CD14-positive monocyte (primary cell): ENCODE results near the gene PPP1CB. TPM values are rescaled to one million over a fixed set of nuclear protein-coding genes. Genes with fewer than 3 reads are reported as not detected.
A peak's percentile ranks its signal among the peaks of the same experiment; 100 is the strongest.

Experiments
- DNase-seq, 3 donors: peaks; one replicate each; pipeline ENCODE4 v3.0.0-alpha.2; 2011 to 2022
- H2AFZ ChIP-seq: 2 replicates; pipeline ENCODE4 v1.6.0; 2012; ENCODE audit warnings: mild to moderate bottlenecking, low read depth, low read length, inconsistent platforms; ENCODE audit not compliant: insufficient read depth, poor library complexity, severe bottlenecking
- H3K27ac ChIP-seq, 2 donors: 1 replicate in 1 of 2; 2 replicates in 1 of 2; pipeline ENCODE4 v1.5.1; 2012 to 2013; ENCODE audit warnings: low read length in 2 of 2, control low read depth in 1 of 2, inconsistent platforms in 1 of 2, low read depth in 1 of 2, mild to moderate bottlenecking in 1 of 2
- H3K27me3 ChIP-seq, 2 donors: one replicate each; pipeline versions ENCODE4 v1.6.0 to v1.6.1; 2011 to 2013; ENCODE audit warnings: low read length in 2 of 2; ENCODE audit not compliant: control insufficient read depth in 2 of 2, insufficient read depth in 2 of 2
- H3K36me3 ChIP-seq, 2 donors: replicated peaks in 1 of 2; 1 replicate in 1 of 2; 2 replicates in 1 of 2; pipeline versions ENCODE4 v1.5.1 to v1.6.1; 2012 to 2013; ENCODE audit warnings: low read length in 2 of 2, control low read depth in 1 of 2, inconsistent platforms in 1 of 2, mild to moderate bottlenecking in 1 of 2; ENCODE audit not compliant: insufficient read depth in 2 of 2, control insufficient read depth in 1 of 2
- H3K4me1 ChIP-seq, 2 donors: 1 replicate in 1 of 2; 2 replicates in 1 of 2; pipeline versions ENCODE4 v1.5.1 to v1.6.1; 2012 to 2013; ENCODE audit warnings: low read length in 2 of 2, control low read depth in 1 of 2, inconsistent platforms in 1 of 2, mild to moderate bottlenecking in 1 of 2, moderate library complexity in 1 of 2; ENCODE audit not compliant: insufficient read depth in 2 of 2, control insufficient read depth in 1 of 2
- H3K4me2 ChIP-seq: replicated peaks from 2 replicates; pipeline ENCODE3; 2012; ENCODE audit warnings: low read length, moderate library complexity, mild to moderate bottlenecking; ENCODE audit not compliant: poor library complexity, severe bottlenecking; ENCODE audit errors: extremely low read depth
- H3K4me3 ChIP-seq, 3 experiments: fragments of 200-600 bp in 1 of 3; sonication (generic) in 1 of 3; replicated peaks in 1 of 3; 1 replicate in 2 of 3; 2 replicates in 1 of 3; pipeline ENCODE4 v1.5.1; 2011 to 2013; ENCODE audit warnings: low read length in 3 of 3, mild to moderate bottlenecking in 3 of 3, control low read depth in 2 of 3, low read depth in 2 of 3, inconsistent platforms in 1 of 3, moderate library complexity in 1 of 3
- H3K79me2 ChIP-seq: 2 replicates; pipeline ENCODE4 v1.6.0; 2012; ENCODE audit warnings: mild to moderate bottlenecking, control low read depth, inconsistent platforms, low read length, moderate library complexity; ENCODE audit not compliant: insufficient read depth
- H3K9ac ChIP-seq: 2 replicates; pipeline ENCODE4 v1.6.0; 2017; ENCODE audit warnings: low read length, mild to moderate bottlenecking; ENCODE audit not compliant: insufficient read depth, poor library complexity, severe bottlenecking
- H3K9me3 ChIP-seq, 2 donors: replicated peaks in 1 of 2; 1 replicate in 1 of 2; 2 replicates in 1 of 2; pipeline versions ENCODE4 v1.5.1 to v1.6.1; 2012 to 2013; ENCODE audit warnings: low read length in 2 of 2, control low read depth in 1 of 2; ENCODE audit not compliant: control insufficient read depth in 1 of 2, insufficient read depth in 1 of 2
- H4K20me1 ChIP-seq: 2 replicates; pipeline ENCODE4 v1.6.0; 2012; ENCODE audit warnings: mild to moderate bottlenecking, low read length, control low read depth, moderate library complexity; ENCODE audit not compliant: insufficient read depth
- H3K27ac Mint-ChIP-seq, 7 donors: one replicate each; pipeline ENCODE4 v1.8.0; 2020; ENCODE audit warnings: mild to moderate bottlenecking in 7 of 7, mixed read lengths in 7 of 7, moderate library complexity in 6 of 7, inconsistent platforms in 2 of 7
- H3K27me3 Mint-ChIP-seq, 3 donors: one replicate each; pipeline ENCODE4 v1.8.0; 2021 to 2022; ENCODE audit warnings: low read depth in 3 of 3, mild to moderate bottlenecking in 3 of 3, mixed read lengths in 3 of 3, moderate library complexity in 3 of 3, inconsistent platforms in 1 of 3
- H3K36me3 Mint-ChIP-seq, 2 donors: one replicate each; pipeline ENCODE4 v1.8.0; 2020; ENCODE audit warnings: mixed read lengths in 2 of 2, inconsistent platforms in 1 of 2, mild to moderate bottlenecking in 1 of 2
- H3K4me1 Mint-ChIP-seq: one replicate; pipeline ENCODE4 v1.8.0; 2020; ENCODE audit warnings: mild to moderate bottlenecking, mixed read lengths
- H3K4me3 Mint-ChIP-seq, 2 donors: one replicate each; pipeline ENCODE4 v1.8.0; 2020; ENCODE audit warnings: mild to moderate bottlenecking in 2 of 2, mixed read lengths in 2 of 2, moderate library complexity in 1 of 2
- H3K9me3 Mint-ChIP-seq, 7 donors: one replicate each; pipeline ENCODE4 v1.8.0; 2020 to 2022; ENCODE audit warnings: mixed read lengths in 7 of 7, mild to moderate bottlenecking in 6 of 7, moderate library complexity in 6 of 7, inconsistent platforms in 2 of 7
- WGBS: methylation state at CpG from one replicate; pipeline ENCODE4 v1.1.5; 2013; ENCODE audit warnings: missing lambda C conversion rate; ENCODE audit not compliant: insufficient coverage; 5-methylcytosine and 5-hydroxymethylcytosine counted together
- intact Hi-C, 2 donors: fragments of 100-400 bp; cut with micrococcal nuclease; formaldehyde crosslinking; loops; one replicate each; pipeline versions ENCODE4 v1.15.0 to v1.15.1; 2023
- polyA plus RNA-seq, 3 donors: library from polyadenylated mRNA; depleted of rRNA in 1 of 3; unstranded in 2 of 3; stranded (reverse) in 1 of 3; fragments of 300-500 nt in 2 of 3; fragments of >200 nt in 1 of 3; fragmentation: Illumina TruSeq in 2 of 3; gene quantifications; 1 replicate in 2 of 3; 2 replicates in 1 of 3; pipeline ENCODE4 v1.2.3, GENCODE V29; 2012 to 2021
- TF ChIP-seq, protein P1 (sequence below): fragments of 200-600 bp; IDR thresholded peaks from one replicate; pipeline ENCODE4 v1.8.0; 2022; ENCODE audit warnings: antibody characterized with exemption, mild to moderate bottlenecking

Gene PPP1CB
- polyA plus RNA-seq, 3 donors, result 25.3 to 142 (median 69.4) TPM

DNA sequence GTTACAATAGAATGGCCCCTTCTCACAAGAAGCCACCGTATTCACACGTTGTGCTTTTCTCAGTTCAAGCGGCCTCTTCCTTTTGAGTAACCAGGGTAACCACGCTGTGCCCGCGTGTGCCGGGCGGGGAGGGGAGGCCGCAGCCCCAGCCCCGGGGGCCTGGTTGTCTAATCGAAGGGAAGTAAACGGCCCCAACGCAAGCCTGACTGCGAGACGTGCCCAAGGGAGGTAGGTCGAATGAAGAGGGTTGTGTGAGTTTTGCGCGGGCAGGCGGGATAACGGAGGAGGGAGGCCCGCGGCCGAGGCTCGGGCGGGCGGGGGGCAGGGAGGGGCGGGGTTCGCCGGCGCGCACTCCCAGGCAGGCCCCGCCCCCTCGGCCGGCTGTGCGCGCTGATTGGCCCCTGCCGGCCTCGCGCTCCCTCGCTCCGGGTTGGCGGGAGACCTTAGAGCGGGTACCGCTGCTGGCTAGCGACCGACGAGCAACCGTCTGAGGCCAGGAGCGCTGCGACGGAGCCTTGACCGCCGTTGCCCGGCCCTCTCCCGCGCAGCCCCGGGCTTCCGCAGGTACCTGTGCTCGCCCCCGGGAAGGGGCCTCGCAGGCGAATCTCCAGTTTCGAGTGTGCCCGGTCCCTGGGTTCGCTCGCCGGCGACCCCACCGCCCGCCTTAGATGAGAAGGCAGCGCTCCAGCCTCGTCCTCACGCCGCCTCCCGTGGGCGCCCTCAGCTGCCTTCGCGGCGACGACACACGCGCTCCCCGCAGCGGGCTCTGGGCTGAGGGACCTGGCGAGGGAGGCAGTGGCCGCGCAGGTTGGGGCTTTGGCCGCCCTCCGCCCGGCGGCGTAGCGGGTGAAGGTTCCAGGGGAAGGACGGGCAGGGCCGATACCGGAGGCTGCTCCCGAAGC lies 59.0 kb downstream of the PPP1CB start, which contains the start of gene SPDYA:
SPDYA (plus strand) TSS at position 451 of the 902 bp plus-strand sequence. CDS start 5,181 bp downstream, outside the sequence.
- peaks cover 0 to 8% of the 10 kb centered on the region in 2 donors for H3K27me3 ChIP-seq
- H3K4me3 ChIP-seq, result peak within 1 kb of the TSS; percentile 40 to 76 (median 45)
- TF ChIP-seq, protein P1, sequence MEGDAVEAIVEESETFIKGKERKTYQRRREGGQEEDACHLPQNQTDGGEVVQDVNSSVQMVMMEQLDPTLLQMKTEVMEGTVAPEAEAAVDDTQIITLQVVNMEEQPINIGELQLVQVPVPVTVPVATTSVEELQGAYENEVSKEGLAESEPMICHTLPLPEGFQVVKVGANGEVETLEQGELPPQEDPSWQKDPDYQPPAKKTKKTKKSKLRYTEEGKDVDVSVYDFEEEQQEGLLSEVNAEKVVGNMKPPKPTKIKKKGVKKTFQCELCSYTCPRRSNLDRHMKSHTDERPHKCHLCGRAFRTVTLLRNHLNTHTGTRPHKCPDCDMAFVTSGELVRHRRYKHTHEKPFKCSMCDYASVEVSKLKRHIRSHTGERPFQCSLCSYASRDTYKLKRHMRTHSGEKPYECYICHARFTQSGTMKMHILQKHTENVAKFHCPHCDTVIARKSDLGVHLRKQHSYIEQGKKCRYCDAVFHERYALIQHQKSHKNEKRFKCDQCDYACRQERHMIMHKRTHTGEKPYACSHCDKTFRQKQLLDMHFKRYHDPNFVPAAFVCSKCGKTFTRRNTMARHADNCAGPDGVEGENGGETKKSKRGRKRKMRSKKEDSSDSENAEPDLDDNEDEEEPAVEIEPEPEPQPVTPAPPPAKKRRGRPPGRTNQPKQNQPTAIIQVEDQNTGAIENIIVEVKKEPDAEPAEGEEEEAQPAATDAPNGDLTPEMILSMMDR, result no peak
- H3K79me2 ChIP-seq, result no peaks in the 10 kb centered on the region
- H3K4me1 Mint-ChIP-seq, result peaks cover 16% of the 10 kb centered on the region
- intact Hi-C loops, result no loop called here
- 2% methylated on average over 79 of the region's 97 CpGs for WGBS
- H3K9me3 ChIP-seq, result no peaks in the 10 kb centered on the region
- peaks cover 7 to 17% (median 11%) of the 10 kb centered on the region in 3 donors for H3K27me3 Mint-ChIP-seq
- peak within 1 kb of the TSS; percentile 67 for H2AFZ ChIP-seq
- peaks cover 13 to 20% of the 10 kb centered on the region in 2 donors for H3K4me1 ChIP-seq
- no peak within 1 kb of the TSS for H3K27ac ChIP-seq
- DNase-seq, result peak; percentile 42 to 59 (median 56)
- H3K9ac ChIP-seq, result no peak within 1 kb of the TSS
- H4K20me1 ChIP-seq, result peaks cover 32% of the 10 kb centered on the region
- peaks cover 6 to 18% of the 10 kb centered on the region in 2 donors for H3K36me3 Mint-ChIP-seq
- H3K27ac Mint-ChIP-seq, result peak within 1 kb of the TSS in 1 of 7 donors; percentile 64
- H3K36me3 ChIP-seq, result peaks cover 2 to 20% of the 10 kb centered on the region in 2 donors
- H3K4me3 Mint-ChIP-seq, result peak within 1 kb of the TSS; percentile 77 to 85
- peak within 1 kb of the TSS; percentile 74 for H3K4me2 ChIP-seq
- peaks cover 0 to 6% (median 0%) of the 10 kb centered on the region in 7 donors for H3K9me3 Mint-ChIP-seq

- Histone ChIP-seq H3K36me3 (no peaks in the 10 kb centered on the region), H3K4me2 (no peak overlapping the region), H3K4me1 (no peaks in the 10 kb centered on the region), H4K20me1 (no peaks in the 10 kb centered on the region), H3K79me2 (no peaks in the 10 kb centered on the region), H3K27ac (no peak overlapping the region), H2AFZ (no peak overlapping the region), H3K27me3 (no peaks in the 10 kb centered on the region), H3K4me3 (no peak overlapping the region), H3K9me3 (no peaks in the 10 kb centered on the region), H3K9ac (no peak overlapping the region)
- peaks cover 1% of the 10 kb centered on the region for H3K4me1 Mint-ChIP-seq
- no peak overlapping the region for H3K4me3 Mint-ChIP-seq
- H3K9me3 Mint-ChIP-seq, result no peaks in the 10 kb centered on the region
- no peaks in the 10 kb centered on the region for H3K36me3 Mint-ChIP-seq
- no peak for DNase-seq
- no peak overlapping the region for H3K27ac Mint-ChIP-seq
- H3K27me3 Mint-ChIP-seq, result peaks cover 0 to 2% (median 1%) of the 10 kb centered on the region in 3 donors
- TF ChIP-seq, protein P1, result no peak
- intact Hi-C loops, result loop anchor here in 1 of 2 donors (5.0 kb wide), 1 partner anchor 379 kb away; no protein-coding TSS in a partner anchor
- 100% methylated on average over 2 of the region's 3 CpGs for WGBS
These were observed 66.4 kb downstream of the PPP1CB start for GRCh38 chr2:28818053-28818452.
